ENCODE results near the gene DDAH1.

DNA sequence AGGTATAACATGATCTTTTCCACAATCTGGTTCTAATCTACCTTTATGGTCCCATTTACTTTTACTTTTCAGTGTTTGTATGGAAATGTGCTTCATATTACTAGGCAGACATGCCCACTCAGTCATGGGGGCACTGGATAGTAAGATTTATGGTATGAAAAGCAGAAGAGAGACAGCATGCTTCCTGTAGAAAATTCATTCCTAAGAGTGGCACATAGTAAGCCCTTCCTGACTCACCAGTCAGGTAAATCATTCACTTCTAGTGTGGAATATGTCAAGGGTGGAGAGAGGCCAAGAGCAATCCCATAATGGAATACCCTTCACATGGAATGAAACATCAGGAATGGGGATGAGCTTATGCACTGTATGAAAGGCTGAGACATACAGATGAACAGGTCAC, 139.0 kb downstream of the DDAH1 start:
- TF ChIP-seq CTCF (IDR thresholded peaks at IDR 0.05) (no peak), POLR2A (IDR thresholded peaks at IDR 0.05) (no peak)

Data from breast epithelium (tissue), 3 donors.